IMR-90 (cell line): ENCODE measurements around the gene BICD1. TPM values are rescaled to one million over a fixed set of nuclear protein-coding genes. Genes with fewer than 3 reads are reported as not detected.

ENCODE experiments used
- ATAC-seq: fragments of 200-7000 bp; cut with Tn5 transposase; 2 replicates; pipeline ENCODE4 v1.9.1; 2020; ENCODE audit warnings: low read depth, mild to moderate bottlenecking, moderate library complexity
- BruUV-seq: library from RNA; stranded (reverse); fragments of 400-500 nt; replicated peaks from 2 replicates; lab custom pipeline; 2021; lab: Mats Ljungman, UMichigan
- CTCF ChIA-PET: fragments of 300-600 bp; formaldehyde crosslinking; extraction: SDS; loops from one replicate; lab custom pipeline; 2021; ENCODE audit warnings: antibody characterized with exemption; lab: Yijun Ruan, JAX
- POLR2A ChIA-PET: fragments of 300-600 bp; sonication (Branson Sonifier 250); formaldehyde crosslinking; loops from one replicate; lab custom pipeline; 2022; ENCODE audit warnings: antibody characterized with exemption; ENCODE audit not compliant: unreplicated experiment; lab: Charles Lee
- DNase-seq: peaks from one replicate; pipeline ENCODE4 v3.0.0; 2013
- H2AFZ ChIP-seq: replicated peaks from 2 replicates; pipeline ENCODE3; 2013; ENCODE audit warnings: low read length, mild to moderate bottlenecking; ENCODE audit not compliant: poor library complexity
- H2AK5ac ChIP-seq: 2 replicates; pipeline ENCODE4 v1.6.1; 2013; ENCODE audit warnings: low read depth, low read length, inconsistent platforms
- H2AK9ac ChIP-seq: replicated peaks from 2 replicates; pipeline ENCODE3; 2013; ENCODE audit warnings: mild to moderate bottlenecking, low read depth, low read length, moderate library complexity; ENCODE audit not compliant: poor library complexity
- H2BK120ac ChIP-seq: 2 replicates; pipeline ENCODE4 v1.6.1; 2013; ENCODE audit warnings: low read depth, low read length, inconsistent platforms
- H2BK15ac ChIP-seq: 3 replicates; pipeline ENCODE4 v1.6.1; 2013; ENCODE audit warnings: low read depth, low read length, inconsistent platforms
- H2BK20ac ChIP-seq: 2 replicates; pipeline ENCODE4 v1.6.1; 2013; ENCODE audit warnings: low read depth, mild to moderate bottlenecking, inconsistent platforms, low read length, moderate library complexity
- H2BK5ac ChIP-seq: 2 replicates; pipeline ENCODE4 v1.6.1; 2013; ENCODE audit warnings: mild to moderate bottlenecking, low read depth, low read length, inconsistent platforms; ENCODE audit not compliant: poor library complexity, severe bottlenecking
- H3K14ac ChIP-seq: replicated peaks from 2 replicates; pipeline ENCODE4 v1.6.1; 2013; ENCODE audit warnings: low read depth, low read length, inconsistent platforms
- H3K18ac ChIP-seq: 2 replicates; pipeline ENCODE4 v1.6.1; 2013; ENCODE audit warnings: low read depth, low read length, control low read depth
- H3K23ac ChIP-seq: 2 replicates; pipeline ENCODE4 v1.6.1; 2013; ENCODE audit warnings: low read depth, low read length, inconsistent platforms
- H3K27ac ChIP-seq: 2 replicates; pipeline ENCODE4 v1.5.1; 2013; ENCODE audit warnings: mild to moderate bottlenecking, control low read depth, low read length; ENCODE audit not compliant: insufficient read depth
- H3K27me3 ChIP-seq: 2 replicates; pipeline ENCODE4 v1.6.1; 2013; ENCODE audit warnings: low read length; ENCODE audit not compliant: control insufficient read depth, insufficient read depth
- H3K36me3 ChIP-seq: 2 replicates; pipeline ENCODE4 v1.6.1; 2013; ENCODE audit warnings: low read length, mixed read lengths; ENCODE audit not compliant: control insufficient read depth, insufficient read depth
- H3K4ac ChIP-seq: 2 replicates; pipeline ENCODE4 v1.6.1; 2013; ENCODE audit warnings: low read depth, low read length, inconsistent platforms
- H3K4me1 ChIP-seq: 2 replicates; pipeline ENCODE4 v1.6.1; 2013; ENCODE audit warnings: low read length, mixed read lengths; ENCODE audit not compliant: control insufficient read depth, insufficient read depth
- H3K4me2 ChIP-seq: 2 replicates; pipeline ENCODE4 v1.6.1; 2013; ENCODE audit warnings: low read depth, mild to moderate bottlenecking, control low read depth, low read length, moderate library complexity
- H3K4me3 ChIP-seq: 2 replicates; pipeline ENCODE4 v1.5.1; 2013; ENCODE audit warnings: low read depth, mild to moderate bottlenecking, control low read depth, low read length, moderate library complexity; ENCODE audit not compliant: insufficient read depth
- H3K56ac ChIP-seq: 2 replicates; pipeline ENCODE4 v1.6.1; 2013; ENCODE audit warnings: low read length, inconsistent platforms; ENCODE audit not compliant: insufficient read depth; ENCODE audit errors: extremely low read depth
- H3K79me1 ChIP-seq, 2 experiments: 2 replicates each; pipeline ENCODE4 v1.6.1; 2013; ENCODE audit warnings: low read length in 2 of 2, inconsistent platforms in 1 of 2, low read depth in 1 of 2
- H3K9ac ChIP-seq: 2 replicates; pipeline ENCODE4 v1.6.1; 2013; ENCODE audit warnings: low read depth, low read length, control low read depth
- H3K9me1 ChIP-seq: 2 replicates; pipeline ENCODE4 v1.6.1; 2013; ENCODE audit warnings: low read length, inconsistent platforms; ENCODE audit not compliant: insufficient read depth
- H3K9me3 ChIP-seq: 2 replicates; pipeline ENCODE4 v1.6.1; 2013; ENCODE audit warnings: low read length; ENCODE audit not compliant: control insufficient read depth, insufficient read depth
- H4K20me1 ChIP-seq: 2 replicates; pipeline ENCODE4 v1.6.1; 2013; ENCODE audit warnings: low read length, inconsistent platforms; ENCODE audit not compliant: insufficient read depth
- H4K5ac ChIP-seq: 2 replicates; pipeline ENCODE4 v1.6.1; 2013; ENCODE audit warnings: mild to moderate bottlenecking, low read depth, low read length, control low read depth
- H4K8ac ChIP-seq, 2 experiments: 2 replicates each; pipeline ENCODE4 v1.6.1; 2013; ENCODE audit warnings: low read depth in 2 of 2, low read length in 2 of 2, control low read depth in 1 of 2, inconsistent platforms in 1 of 2
- H4K91ac ChIP-seq: 2 replicates; pipeline ENCODE4 v1.6.1; 2013; ENCODE audit warnings: low read depth, low read length, inconsistent platforms; ENCODE audit not compliant: insufficient read depth
- CEBPB ChIP-seq: IDR thresholded peaks from 2 replicates; pipeline ENCODE4 v1.6.1; 2012; ENCODE audit warnings: low read depth, low read length, improper control_type of control experiment
- CHD1 ChIP-seq: IDR thresholded peaks from 2 replicates; pipeline ENCODE4 v1.6.1; 2012; ENCODE audit warnings: low read depth, low read length, improper control_type of control experiment
- ELK1 ChIP-seq: fragments of 150-350 bp; IDR thresholded peaks from 2 replicates; pipeline ENCODE4 v1.6.1; 2016; ENCODE audit warnings: low read depth, mild to moderate bottlenecking, low read length, moderate library complexity, borderline replicate concordance
- MAFK ChIP-seq: IDR thresholded peaks from 2 replicates; pipeline ENCODE4 v1.6.1; 2012; ENCODE audit warnings: low read depth, low read length, improper control_type of control experiment
- MAZ ChIP-seq: IDR thresholded peaks from 2 replicates; pipeline ENCODE4 v1.6.1; 2012; ENCODE audit warnings: low read depth, mild to moderate bottlenecking, low read length, improper control_type of control experiment, moderate library complexity, borderline replicate concordance
- MXI1 ChIP-seq: IDR thresholded peaks from 2 replicates; pipeline ENCODE4 v1.6.1; 2012; ENCODE audit warnings: low read depth, mild to moderate bottlenecking, low read length, moderate library complexity, borderline replicate concordance
- POLR2A ChIP-seq: IDR thresholded peaks from 2 replicates; pipeline ENCODE4 v1.6.1; 2012; ENCODE audit warnings: mild to moderate bottlenecking, low read depth, low read length
- RAD21 ChIP-seq: IDR thresholded peaks from 2 replicates; pipeline ENCODE4 v1.6.1; 2012; ENCODE audit warnings: low read length, improper control_type of control experiment
- RCOR1 ChIP-seq: IDR thresholded peaks from 2 replicates; pipeline ENCODE4 v1.6.1; 2012; ENCODE audit warnings: mild to moderate bottlenecking, low read length, improper control_type of control experiment; ENCODE audit not compliant: insufficient replicate concordance
- SMC3 ChIP-seq: fragments of 150-350 bp; IDR thresholded peaks from 2 replicates; pipeline ENCODE4 v1.6.1; 2016; ENCODE audit warnings: low read depth, mild to moderate bottlenecking, antibody characterized with exemption, low read length, moderate library complexity
- WGBS, 2 experiments: methylation state at CpG; one replicate each; pipeline versions ENCODE4 v1.1.5 to v1.1.7; 2013; ENCODE audit warnings: missing lambda C conversion rate in 2 of 2; ENCODE audit not compliant: insufficient read length in 1 of 2; ENCODE audit errors: extremely low coverage in 2 of 2; 5-methylcytosine and 5-hydroxymethylcytosine counted together
- dilution Hi-C: fragments of 300-500 bp; cut with HindIII; formaldehyde crosslinking; loops from one replicate; pipeline ENCODE4 v1.14.3; 2018; ENCODE audit warnings: low sequenced_read_pairs; ENCODE audit not compliant: unreplicated experiment
- in situ Hi-C: fragments of 300-500 bp; cut with MboI; formaldehyde crosslinking; loops from 3 replicates; pipeline ENCODE4 v1.14.3; 2019; ENCODE audit warnings: low sequenced_read_pairs, inconsistent platforms, mixed read lengths
- intact Hi-C: fragments of 100-400 bp; cut with micrococcal nuclease; formaldehyde crosslinking; loops from 2 replicates; pipeline ENCODE4 v1.10.0; 2022
- polyA plus RNA-seq, 3 experiments: library from polyadenylated mRNA; depleted of rRNA; stranded (reverse); fragments of >200 nt; gene quantifications; 2 replicates each; pipeline ENCODE4 v1.2.3, GENCODE V29; 2012; ENCODE audit warnings: low replicate concordance in 1 of 3
- total RNA-seq: library from RNA; depleted of rRNA; stranded (reverse); fragments of >200 nt; gene quantifications from 2 replicates; pipeline ENCODE4 v1.2.3, GENCODE V29; 2012
- TF ChIP-seq, protein P1 (sequence below): conservative IDR thresholded peaks from 2 replicates; pipeline ENCODE4 v1.5.1; 2012; ENCODE audit warnings: mild to moderate bottlenecking, low read depth, low read length, improper control_type of control experiment
- TF ChIP-seq, protein P2 (sequence below): fragments of 150-350 bp; IDR thresholded peaks from 2 replicates; pipeline ENCODE4 v1.6.1; 2017; ENCODE audit warnings: mild to moderate bottlenecking, antibody characterized with exemption, low read length, low read depth

The BICD1 gene
- total and polyA plus RNA-seq, 2 of the 4 experiments (the other 2 are of a cell fraction), result 17.2 to 21.8 TPM

GRCh38 chr12:32277774-32278173 lies 171.1 kb downstream of the BICD1 start:
- H3K18ac ChIP-seq, result no peak overlapping the region
- no peak for TF ChIP-seq ELK1
- TF ChIP-seq MXI1, result no peak
- no peak for TF ChIP-seq MAZ
- no peak for TF ChIP-seq RCOR1
- TF ChIP-seq SMC3, result no peak
- TF ChIP-seq MAFK, result no peak
- TF ChIP-seq CHD1, result no peak
- TF ChIP-seq, protein P1, sequence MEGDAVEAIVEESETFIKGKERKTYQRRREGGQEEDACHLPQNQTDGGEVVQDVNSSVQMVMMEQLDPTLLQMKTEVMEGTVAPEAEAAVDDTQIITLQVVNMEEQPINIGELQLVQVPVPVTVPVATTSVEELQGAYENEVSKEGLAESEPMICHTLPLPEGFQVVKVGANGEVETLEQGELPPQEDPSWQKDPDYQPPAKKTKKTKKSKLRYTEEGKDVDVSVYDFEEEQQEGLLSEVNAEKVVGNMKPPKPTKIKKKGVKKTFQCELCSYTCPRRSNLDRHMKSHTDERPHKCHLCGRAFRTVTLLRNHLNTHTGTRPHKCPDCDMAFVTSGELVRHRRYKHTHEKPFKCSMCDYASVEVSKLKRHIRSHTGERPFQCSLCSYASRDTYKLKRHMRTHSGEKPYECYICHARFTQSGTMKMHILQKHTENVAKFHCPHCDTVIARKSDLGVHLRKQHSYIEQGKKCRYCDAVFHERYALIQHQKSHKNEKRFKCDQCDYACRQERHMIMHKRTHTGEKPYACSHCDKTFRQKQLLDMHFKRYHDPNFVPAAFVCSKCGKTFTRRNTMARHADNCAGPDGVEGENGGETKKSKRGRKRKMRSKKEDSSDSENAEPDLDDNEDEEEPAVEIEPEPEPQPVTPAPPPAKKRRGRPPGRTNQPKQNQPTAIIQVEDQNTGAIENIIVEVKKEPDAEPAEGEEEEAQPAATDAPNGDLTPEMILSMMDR, result no peak
- no peak for TF ChIP-seq RAD21
- TF ChIP-seq, protein P2, sequence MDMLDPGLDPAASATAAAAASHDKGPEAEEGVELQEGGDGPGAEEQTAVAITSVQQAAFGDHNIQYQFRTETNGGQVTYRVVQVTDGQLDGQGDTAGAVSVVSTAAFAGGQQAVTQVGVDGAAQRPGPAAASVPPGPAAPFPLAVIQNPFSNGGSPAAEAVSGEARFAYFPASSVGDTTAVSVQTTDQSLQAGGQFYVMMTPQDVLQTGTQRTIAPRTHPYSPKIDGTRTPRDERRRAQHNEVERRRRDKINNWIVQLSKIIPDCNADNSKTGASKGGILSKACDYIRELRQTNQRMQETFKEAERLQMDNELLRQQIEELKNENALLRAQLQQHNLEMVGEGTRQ, result no peak
- TF ChIP-seq CEBPB, result no peak
- TF ChIP-seq POLR2A, result no peak
- H4K20me1 ChIP-seq, result peaks cover 7% of the 10 kb centered on the region; the same call in 1 of the 2 replicates
- DNase-seq (no peak), ATAC-seq (no peak)
- H2AK5ac ChIP-seq, result no peak overlapping the region
- in situ Hi-C loops (no loop called here), intact Hi-C loops (no loop called here), dilution Hi-C loops (no loop called here)
- H2BK15ac ChIP-seq, result no peak overlapping the region
- H3K36me3 ChIP-seq, result no peaks in the 10 kb centered on the region
- no peak overlapping the region for H2AFZ ChIP-seq
- no peak overlapping the region for H3K27ac ChIP-seq
- H3K4me1 ChIP-seq, result peaks cover 6% of the 10 kb centered on the region; the same call in 1 of the 2 replicates
- CTCF ChIA-PET, result interaction anchor here (0.6 kb wide), 1 partner anchor 150 kb away, joined by 7 read pairs; no protein-coding TSS in a partner anchor
- no peak overlapping the region for H2BK20ac ChIP-seq
- no peaks in the 10 kb centered on the region for H3K9me3 ChIP-seq
- no peak overlapping the region for H3K4me3 ChIP-seq
- H3K14ac ChIP-seq, result no peak overlapping the region
- no peak overlapping the region for H2BK120ac ChIP-seq
- no peak overlapping the region for H3K4me2 ChIP-seq
- no peak overlapping the region for H3K4ac ChIP-seq
- no peak overlapping the region for H2AK9ac ChIP-seq
- no TSS peak for BruUV-seq
- peaks cover 20% of the 10 kb centered on the region in 2 experiments for H3K79me1 ChIP-seq
- H4K91ac ChIP-seq, result no peak overlapping the region
- H3K27me3 ChIP-seq, result no peaks in the 10 kb centered on the region
- no CpG with 5 or more reads among the region's 2 CpGs for WGBS, 2 experiments
- POLR2A ChIA-PET, result interaction anchor here (0.6 kb wide), 1 partner anchor 68 kb away, joined by 4 read pairs; no protein-coding TSS in a partner anchor
- H3K9me1 ChIP-seq, result peaks cover 8% of the 10 kb centered on the region
- no peak overlapping the region for H2BK5ac ChIP-seq
- no peak overlapping the region for H4K8ac ChIP-seq
- no peak overlapping the region for H3K56ac ChIP-seq
- no peak overlapping the region for H3K9ac ChIP-seq
- H3K23ac ChIP-seq, result no peak overlapping the region
- no peak overlapping the region for H4K5ac ChIP-seq
